Measurements from ENCODE around the gene CLASP1. TPM values are rescaled to one million over a fixed set of nuclear protein-coding genes. Genes with fewer than 3 reads are reported as not detected.

Gene CLASP1
- total and polyA plus RNA-seq, 2 experiments from 2014 or later, result 16.6 to 56.3 TPM

DNA sequence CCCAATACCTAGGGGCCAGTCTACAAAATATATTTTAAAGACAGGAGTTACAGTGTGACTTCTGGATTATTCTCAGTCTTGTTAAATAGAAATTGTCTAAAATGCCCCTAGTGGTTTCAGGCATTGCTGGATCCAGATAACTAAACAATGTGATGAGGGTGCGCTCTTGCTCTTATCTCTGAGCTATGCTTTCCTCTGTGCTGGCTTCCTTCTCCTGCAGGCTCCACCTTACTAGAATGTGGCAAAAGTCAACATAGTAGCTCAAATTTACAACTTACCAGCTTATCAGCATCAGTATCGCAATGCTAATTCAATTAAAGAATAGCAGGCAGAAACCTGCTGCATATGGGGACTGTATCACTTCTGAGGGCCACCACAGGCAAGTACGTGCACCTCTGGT, 179.9 kb downstream of the CLASP1 start (continued):
- TF ChIP-seq STAT1 (IDR thresholded peaks at IDR 0.05; ENCODE audit: unreplicated experiment) (no peak), NANOG (IDR thresholded peaks at IDR 0.05; ENCODE audit: borderline replicate concordance) (no peak)
- TF ChIP-seq, protein P1, sequence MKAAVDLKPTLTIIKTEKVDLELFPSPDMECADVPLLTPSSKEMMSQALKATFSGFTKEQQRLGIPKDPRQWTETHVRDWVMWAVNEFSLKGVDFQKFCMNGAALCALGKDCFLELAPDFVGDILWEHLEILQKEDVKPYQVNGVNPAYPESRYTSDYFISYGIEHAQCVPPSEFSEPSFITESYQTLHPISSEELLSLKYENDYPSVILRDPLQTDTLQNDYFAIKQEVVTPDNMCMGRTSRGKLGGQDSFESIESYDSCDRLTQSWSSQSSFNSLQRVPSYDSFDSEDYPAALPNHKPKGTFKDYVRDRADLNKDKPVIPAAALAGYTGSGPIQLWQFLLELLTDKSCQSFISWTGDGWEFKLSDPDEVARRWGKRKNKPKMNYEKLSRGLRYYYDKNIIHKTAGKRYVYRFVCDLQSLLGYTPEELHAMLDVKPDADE (IDR thresholded peaks at IDR 0.05), result no peak

- no peaks in the 10 kb centered on the region for H3K36me3 ChIP-seq (ENCODE audit: insufficient read depth)
- H3K4me1 ChIP-seq (ENCODE audit: insufficient read depth), result peaks cover 18% of the 10 kb centered on the region
- H3K27ac ChIP-seq (ENCODE audit: low read depth), result no peak overlapping the region
- H4K20me1 ChIP-seq (replicated peaks; ENCODE audit: insufficient read depth), result peaks cover under 1% of the 10 kb centered on the region; the same call in 1 of the 2 replicates
- H3K79me2 ChIP-seq (replicated peaks; ENCODE audit: insufficient read depth), result peaks cover 14% of the 10 kb centered on the region; the same call in 1 of the 2 replicates
- no peaks in the 10 kb centered on the region for H3F3A ChIP-seq (replicated peaks; ENCODE audit: low read depth)
- Mint-ChIP-seq H3K4me3 (no peak overlapping the region), H3K9me3 (no peaks in the 10 kb centered on the region), H3K4me1 (peaks cover 23% of the 10 kb centered on the region), H3K36me3 (ENCODE audit: low read depth) (peaks cover 38% of the 10 kb centered on the region), H3K27me3 (ENCODE audit: insufficient read depth, low read depth, poor library complexity) (no peaks in the 10 kb centered on the region), H3K27ac (no peak overlapping the region)
- TF ChIP-seq NANOG (IDR thresholded peaks at IDR 0.05; ENCODE audit: borderline replicate concordance) (no peak), CREB1 (CRISPR knock-in tag; IDR thresholded peaks at IDR 0.05; ENCODE audit: low read depth) (no peak), ZNF114 (CRISPR knock-in tag; IDR thresholded peaks at IDR 0.05) (no peak), JUNB (IDR thresholded peaks at IDR 0.05; ENCODE audit: unreplicated experiment) (no peak), CTCF (conservative IDR thresholded peaks at IDR 0.05; ENCODE audit: low read depth in 2 of 2) (no peak), ZNF331 (CRISPR knock-in tag; IDR thresholded peaks at IDR 0.05; ENCODE audit: low read depth) (no peak), STAT1 (IDR thresholded peaks at IDR 0.05; ENCODE audit: unreplicated experiment) (no peak), POLR2AphosphoS5 (IDR thresholded peaks at IDR 0.05; ENCODE audit: low read depth) (no peak), EZH2 (IDR thresholded peaks at IDR 0.05; ENCODE audit: low read depth, unreplicated experiment) (no peak)
- TF ChIP-seq, protein P2, sequence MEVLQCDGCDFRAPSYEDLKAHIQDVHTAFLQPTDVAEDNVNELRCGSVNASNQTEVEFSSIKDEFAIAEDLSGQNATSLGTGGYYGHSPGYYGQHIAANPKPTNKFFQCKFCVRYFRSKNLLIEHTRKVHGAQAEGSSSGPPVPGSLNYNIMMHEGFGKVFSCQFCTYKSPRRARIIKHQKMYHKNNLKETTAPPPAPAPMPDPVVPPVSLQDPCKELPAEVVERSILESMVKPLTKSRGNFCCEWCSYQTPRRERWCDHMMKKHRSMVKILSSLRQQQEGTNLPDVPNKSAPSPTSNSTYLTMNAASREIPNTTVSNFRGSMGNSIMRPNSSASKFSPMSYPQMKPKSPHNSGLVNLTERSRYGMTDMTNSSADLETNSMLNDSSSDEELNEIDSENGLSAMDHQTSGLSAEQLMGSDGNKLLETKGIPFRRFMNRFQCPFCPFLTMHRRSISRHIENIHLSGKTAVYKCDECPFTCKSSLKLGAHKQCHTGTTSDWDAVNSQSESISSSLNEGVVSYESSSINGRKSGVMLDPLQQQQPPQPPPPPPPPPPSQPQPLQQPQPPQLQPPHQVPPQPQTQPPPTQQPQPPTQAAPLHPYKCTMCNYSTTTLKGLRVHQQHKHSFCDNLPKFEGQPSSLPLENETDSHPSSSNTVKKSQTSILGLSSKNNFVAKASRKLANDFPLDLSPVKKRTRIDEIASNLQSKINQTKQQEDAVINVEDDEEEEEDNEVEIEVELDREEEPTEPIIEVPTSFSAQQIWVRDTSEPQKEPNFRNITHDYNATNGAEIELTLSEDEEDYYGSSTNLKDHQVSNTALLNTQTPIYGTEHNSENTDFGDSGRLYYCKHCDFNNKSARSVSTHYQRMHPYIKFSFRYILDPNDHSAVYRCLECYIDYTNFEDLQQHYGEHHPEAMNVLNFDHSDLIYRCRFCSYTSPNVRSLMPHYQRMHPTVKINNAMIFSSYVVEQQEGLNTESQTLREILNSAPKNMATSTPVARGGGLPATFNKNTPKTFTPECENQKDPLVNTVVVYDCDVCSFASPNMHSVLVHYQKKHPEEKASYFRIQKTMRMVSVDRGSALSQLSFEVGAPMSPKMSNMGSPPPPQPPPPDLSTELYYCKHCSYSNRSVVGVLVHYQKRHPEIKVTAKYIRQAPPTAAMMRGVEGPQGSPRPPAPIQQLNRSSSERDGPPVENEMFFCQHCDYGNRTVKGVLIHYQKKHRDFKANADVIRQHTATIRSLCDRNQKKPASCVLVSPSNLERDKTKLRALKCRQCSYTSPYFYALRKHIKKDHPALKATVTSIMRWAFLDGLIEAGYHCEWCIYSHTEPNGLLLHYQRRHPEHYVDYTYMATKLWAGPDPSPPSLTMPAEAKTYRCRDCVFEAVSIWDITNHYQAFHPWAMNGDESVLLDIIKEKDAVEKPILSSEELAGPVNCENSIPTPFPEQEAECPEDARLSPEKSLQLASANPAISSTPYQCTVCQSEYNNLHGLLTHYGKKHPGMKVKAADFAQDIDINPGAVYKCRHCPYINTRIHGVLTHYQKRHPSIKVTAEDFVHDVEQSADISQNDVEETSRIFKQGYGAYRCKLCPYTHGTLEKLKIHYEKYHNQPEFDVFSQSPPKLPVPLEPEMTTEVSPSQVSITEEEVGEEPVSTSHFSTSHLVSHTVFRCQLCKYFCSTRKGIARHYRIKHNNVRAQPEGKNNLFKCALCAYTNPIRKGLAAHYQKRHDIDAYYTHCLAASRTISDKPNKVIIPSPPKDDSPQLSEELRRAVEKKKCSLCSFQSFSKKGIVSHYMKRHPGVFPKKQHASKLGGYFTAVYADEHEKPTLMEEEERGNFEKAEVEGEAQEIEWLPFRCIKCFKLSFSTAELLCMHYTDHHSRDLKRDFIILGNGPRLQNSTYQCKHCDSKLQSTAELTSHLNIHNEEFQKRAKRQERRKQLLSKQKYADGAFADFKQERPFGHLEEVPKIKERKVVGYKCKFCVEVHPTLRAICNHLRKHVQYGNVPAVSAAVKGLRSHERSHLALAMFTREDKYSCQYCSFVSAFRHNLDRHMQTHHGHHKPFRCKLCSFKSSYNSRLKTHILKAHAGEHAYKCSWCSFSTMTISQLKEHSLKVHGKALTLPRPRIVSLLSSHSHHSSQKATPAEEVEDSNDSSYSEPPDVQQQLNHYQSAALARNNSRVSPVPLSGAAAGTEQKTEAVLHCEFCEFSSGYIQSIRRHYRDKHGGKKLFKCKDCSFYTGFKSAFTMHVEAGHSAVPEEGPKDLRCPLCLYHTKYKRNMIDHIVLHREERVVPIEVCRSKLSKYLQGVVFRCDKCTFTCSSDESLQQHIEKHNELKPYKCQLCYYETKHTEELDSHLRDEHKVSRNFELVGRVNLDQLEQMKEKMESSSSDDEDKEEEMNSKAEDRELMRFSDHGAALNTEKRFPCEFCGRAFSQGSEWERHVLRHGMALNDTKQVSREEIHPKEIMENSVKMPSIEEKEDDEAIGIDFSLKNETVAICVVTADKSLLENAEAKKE (CRISPR knock-in tag; IDR thresholded peaks at IDR 0.05), result no peak
- TF ChIP-seq, protein P1 (IDR thresholded peaks at IDR 0.05), result no peak
- DNase-seq (ENCODE audit: low spot score) (no peak), ATAC-seq (no peak)
- no peaks in the 10 kb centered on the region for H3K27me3 ChIP-seq (ENCODE audit: insufficient read depth)
- H3K4me3 ChIP-seq, result no peak overlapping the region
- H3K4me2 ChIP-seq, result no peak overlapping the region
- no peak overlapping the region for H2AFZ ChIP-seq
- H3K9me2 ChIP-seq (ENCODE audit: insufficient read depth), result no peaks in the 10 kb centered on the region
These were observed 180.3 kb downstream of the CLASP1 start for GRCh38 chr2:121468936-121469335.
